Measurements from ENCODE around the gene KCNAB1. TPM values are rescaled to one million over a fixed set of nuclear protein-coding genes. Genes with fewer than 3 reads are reported as not detected.

The KCNAB1 gene
- total RNA-seq, 3 donors from 2014 or later, result 0.65 to 13.5 (median 1.2) TPM

DNA sequence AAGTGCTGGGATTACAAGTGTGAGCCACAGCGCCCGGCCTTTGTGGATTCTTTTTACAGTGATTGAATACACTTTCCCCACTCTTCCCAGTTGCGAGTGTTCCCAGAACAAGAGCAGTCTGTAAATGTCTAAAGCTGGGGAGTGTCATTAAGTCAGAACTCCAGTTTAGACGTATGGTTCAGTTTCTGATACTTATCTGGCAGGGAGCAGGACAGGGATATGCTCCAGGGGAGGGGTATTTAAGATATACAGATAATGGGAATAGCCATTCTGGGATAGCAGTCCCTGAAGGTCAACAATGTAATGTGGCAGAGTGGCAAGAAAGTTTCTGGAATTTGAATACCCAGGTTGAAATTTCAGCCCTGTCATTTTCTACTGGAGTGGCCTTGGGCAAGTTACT lies 270.5 kb downstream of the KCNAB1 start:
- intact Hi-C loops (cut with DNase I, micrococcal nuclease), result no loop called here
- Histone ChIP-seq H3K36me3 (ENCODE audit: low read depth) (no peaks in the 10 kb centered on the region), H3K9me3 (no peaks in the 10 kb centered on the region), H3K4me1 (ENCODE audit: low read depth) (no peaks in the 10 kb centered on the region), H3K4me3 (no peak overlapping the region)
- ATAC-seq, result no peak
- TF ChIP-seq CTCF (IDR thresholded peaks at IDR 0.05), result no peak
- no peak for DNase-seq

DNA sequence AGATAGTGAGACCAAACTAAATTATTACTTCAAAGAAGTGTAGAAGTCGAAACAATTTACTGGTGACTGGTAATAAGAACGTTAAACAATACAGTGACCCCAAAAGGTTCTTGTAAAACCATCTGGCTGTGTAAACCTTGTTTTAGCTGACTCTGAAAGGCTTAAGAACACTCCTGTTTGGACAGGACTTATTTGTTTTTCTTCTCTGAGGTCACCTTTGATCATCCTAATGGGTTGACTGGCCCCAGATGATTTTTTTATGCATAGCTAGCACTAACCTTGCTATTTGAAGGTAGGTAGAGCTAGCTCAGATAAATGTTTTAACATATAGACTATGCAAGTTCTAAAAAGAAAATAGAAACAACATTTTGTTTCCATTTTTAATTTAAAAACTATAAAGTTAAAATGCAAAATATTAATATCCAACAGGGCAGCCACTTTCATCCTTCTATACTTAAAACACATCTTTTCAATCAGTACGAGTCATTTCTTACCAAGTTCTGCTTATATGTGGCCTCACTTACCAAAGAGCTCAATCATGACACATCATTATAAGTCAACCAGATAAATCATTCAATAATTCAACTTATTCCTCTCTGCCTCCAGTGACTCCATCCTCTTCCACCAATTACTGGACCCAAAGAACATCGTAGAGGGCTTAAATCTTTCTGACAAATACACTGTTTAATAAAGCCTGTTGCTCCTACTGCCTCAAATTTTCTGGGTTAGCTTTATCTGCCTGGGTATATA lies 275.8 kb downstream of the KCNAB1 start:
- TF ChIP-seq CTCF (IDR thresholded peaks at IDR 0.05), result no peak
- ATAC-seq (no peak), DNase-seq (no peak)
- intact Hi-C loops (cut with DNase I, micrococcal nuclease), result no loop called here
- no peak overlapping the region for H3K4me3 ChIP-seq
- H3K9me3 ChIP-seq, result no peaks in the 10 kb centered on the region
- H3K4me1 ChIP-seq (ENCODE audit: low read depth), result no peaks in the 10 kb centered on the region
- H3K36me3 ChIP-seq (ENCODE audit: low read depth), result no peaks in the 10 kb centered on the region

DNA sequence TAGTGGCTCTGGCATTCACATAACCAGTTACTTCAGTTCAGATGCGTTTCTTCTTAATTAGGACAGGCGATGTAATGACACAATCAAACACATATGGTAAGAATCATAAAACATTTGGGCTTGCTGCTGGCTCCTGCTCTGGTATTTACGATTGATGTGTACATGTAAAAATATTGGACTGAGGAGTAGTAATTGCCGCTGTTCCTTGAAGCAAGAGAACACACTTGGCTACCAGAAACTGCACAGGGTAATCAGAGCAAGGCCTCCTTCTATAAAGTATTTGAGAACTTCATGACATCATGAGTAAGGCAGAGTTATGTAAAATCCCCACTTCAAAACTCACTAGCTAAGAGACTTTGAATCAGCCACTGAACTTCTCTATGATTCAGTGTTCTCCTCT lies 276.5 kb downstream of the KCNAB1 start:
- Histone ChIP-seq H3K9me3 (no peaks in the 10 kb centered on the region), H3K4me3 (no peak overlapping the region), H3K4me1 (ENCODE audit: low read depth) (no peaks in the 10 kb centered on the region), H3K36me3 (ENCODE audit: low read depth) (no peaks in the 10 kb centered on the region)
- intact Hi-C loops (cut with DNase I, micrococcal nuclease), result no loop called here
- no peak for TF ChIP-seq CTCF (IDR thresholded peaks at IDR 0.05)
- DNase-seq, result no peak
- ATAC-seq, result no peak

DNA sequence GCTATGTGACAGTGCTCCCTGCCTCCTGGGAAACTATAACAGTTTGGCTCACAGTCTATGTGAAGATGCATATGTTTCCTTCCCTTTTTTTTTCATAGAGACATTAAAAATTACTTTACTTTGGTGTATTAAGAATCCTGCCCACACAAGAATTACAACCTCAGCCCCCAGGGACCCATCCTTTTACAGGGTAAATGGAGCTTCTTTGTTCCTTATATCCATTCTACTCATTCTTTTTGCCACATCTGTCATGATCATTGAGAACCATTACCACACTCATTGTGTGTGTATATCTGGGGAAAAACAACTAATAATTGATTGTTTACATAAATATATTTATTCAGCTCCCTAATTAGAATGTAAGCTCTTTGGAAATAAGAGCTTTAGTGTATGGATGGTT lies 277.2 kb downstream of the KCNAB1 start:
- DNase-seq (no peak), ATAC-seq (no peak)
- H3K36me3 ChIP-seq (ENCODE audit: low read depth), result no peaks in the 10 kb centered on the region
- H3K4me3 ChIP-seq, result no peak overlapping the region
- H3K9me3 ChIP-seq, result no peaks in the 10 kb centered on the region
- no peak for TF ChIP-seq CTCF (IDR thresholded peaks at IDR 0.05)
- intact Hi-C loops (cut with DNase I, micrococcal nuclease), result no loop called here
- H3K4me1 ChIP-seq (ENCODE audit: low read depth), result no peaks in the 10 kb centered on the region

DNA sequence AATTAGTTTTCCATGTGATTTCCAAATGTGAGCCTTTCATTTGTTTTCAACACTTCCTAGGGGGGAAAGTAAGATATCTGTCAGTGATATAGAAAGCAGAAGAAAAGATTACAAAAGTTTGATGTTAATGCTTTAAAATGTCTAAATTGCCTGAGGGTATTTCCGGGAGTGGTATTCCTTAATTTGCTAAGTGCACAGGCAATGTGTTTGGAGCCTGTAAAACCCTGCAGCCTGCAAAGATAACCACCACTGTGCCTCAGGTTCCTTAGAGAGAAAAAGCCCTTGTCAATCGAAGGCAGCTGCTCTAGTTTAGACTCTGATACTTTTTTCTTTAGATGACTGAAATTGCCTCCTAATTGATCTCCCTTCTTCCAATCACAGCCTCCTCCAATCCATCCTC lies 279.7 kb downstream of the KCNAB1 start:
- Histone ChIP-seq H3K36me3 (ENCODE audit: low read depth) (no peaks in the 10 kb centered on the region), H3K9me3 (no peaks in the 10 kb centered on the region), H3K4me3 (no peak overlapping the region), H3K4me1 (ENCODE audit: low read depth) (no peaks in the 10 kb centered on the region)
- no peak for ATAC-seq
- no peak for DNase-seq
- intact Hi-C loops (cut with DNase I, micrococcal nuclease), result no loop called here
- TF ChIP-seq CTCF (IDR thresholded peaks at IDR 0.05), result no peak

DNA sequence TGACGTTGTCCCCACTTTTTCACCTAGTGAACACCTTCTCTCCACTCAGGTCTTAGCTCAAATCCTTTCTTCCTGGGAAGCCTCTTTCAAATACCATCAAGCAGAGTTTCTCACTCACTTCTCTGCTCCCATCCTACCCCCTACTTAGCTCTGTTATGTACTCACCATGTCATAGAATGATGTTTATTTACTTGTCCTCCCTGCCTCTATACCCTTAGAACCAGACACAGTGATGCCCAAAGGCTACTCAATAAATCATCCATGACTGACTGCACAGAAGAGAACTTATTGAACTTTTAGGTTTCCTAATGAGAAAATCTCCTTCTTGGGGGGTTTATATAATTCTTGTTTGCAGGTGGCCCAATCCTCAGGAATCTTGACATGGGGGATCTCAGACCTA lies 280.4 kb downstream of the KCNAB1 start:
- DNase-seq, result no peak
- no peaks in the 10 kb centered on the region for H3K9me3 ChIP-seq
- no peak for TF ChIP-seq CTCF (IDR thresholded peaks at IDR 0.05)
- no peak overlapping the region for H3K4me3 ChIP-seq
- no peaks in the 10 kb centered on the region for H3K4me1 ChIP-seq (ENCODE audit: low read depth)
- intact Hi-C loops (cut with DNase I, micrococcal nuclease), result no loop called here
- H3K36me3 ChIP-seq (ENCODE audit: low read depth), result no peaks in the 10 kb centered on the region
- ATAC-seq, result no peak

All from mucosa of descending colon (tissue), 3 donors.